Osteoblast (primary cell): ENCODE data around the gene SND1. TPM values are rescaled to one million over a fixed set of nuclear protein-coding genes. Genes with fewer than 3 reads are reported as not detected.
A peak's percentile ranks its signal among the peaks of the same experiment; 100 is the strongest.

Source experiments
- DNase-seq: peaks from one replicate; pipeline ENCODE4 v3.0.0; 2011; ENCODE audit warnings: low spot score, mixed read lengths; ENCODE audit not compliant: insufficient read length; ENCODE audit errors: missing footprints
- H2AFZ ChIP-seq: 2 replicates; pipeline ENCODE4 v1.6.0; 2011; ENCODE audit warnings: mild to moderate bottlenecking, low read length
- H3K27ac ChIP-seq: 2 replicates; pipeline ENCODE4 v1.5.1; 2011; ENCODE audit warnings: mild to moderate bottlenecking, low read depth, low read length, moderate library complexity
- H3K27me3 ChIP-seq: 2 replicates; pipeline ENCODE4 v1.6.0; 2012; ENCODE audit warnings: mild to moderate bottlenecking, control low read depth, inconsistent platforms, low read length, moderate library complexity; ENCODE audit not compliant: insufficient read depth
- H3K36me3 ChIP-seq: 2 replicates; pipeline ENCODE4 v1.5.1; 2011; ENCODE audit warnings: mild to moderate bottlenecking, low read length, control low read depth, moderate library complexity; ENCODE audit not compliant: insufficient read depth
- H3K4me1 ChIP-seq: 2 replicates; pipeline ENCODE4 v1.5.1; 2011; ENCODE audit warnings: mild to moderate bottlenecking, low read length, control low read depth, moderate library complexity; ENCODE audit not compliant: insufficient read depth
- H3K4me2 ChIP-seq: 2 replicates; pipeline ENCODE4 v1.6.0; 2011; ENCODE audit warnings: mild to moderate bottlenecking, low read length; ENCODE audit not compliant: insufficient read depth
- H3K4me3 ChIP-seq: fragments of 200-600 bp; sonication (generic); 3 replicates; pipeline ENCODE4 v1.5.1; 2012; ENCODE audit warnings: mild to moderate bottlenecking, low read length, inconsistent platforms; ENCODE audit not compliant: insufficient read depth
- H3K79me2 ChIP-seq: 2 replicates; pipeline ENCODE4 v1.6.0; 2012; ENCODE audit warnings: mild to moderate bottlenecking, low read length, control low read depth, inconsistent platforms; ENCODE audit not compliant: insufficient read depth
- H3K9me3 ChIP-seq: 2 replicates; pipeline ENCODE4 v1.5.1; 2011; ENCODE audit warnings: low read depth, low read length, control low read depth
- H4K20me1 ChIP-seq: 2 replicates; pipeline ENCODE4 v1.6.0; 2012; ENCODE audit warnings: mild to moderate bottlenecking, low read length, control low read depth; ENCODE audit not compliant: insufficient read depth
- total RNA-seq: library from RNA; depleted of rRNA; stranded (reverse); fragments of >200 nt; gene quantifications from 2 replicates; pipeline ENCODE4 v1.2.3, GENCODE V29; 2012
- TF ChIP-seq, protein P1 (sequence below): IDR thresholded peaks from 2 replicates; pipeline ENCODE4 v1.5.1; 2011; ENCODE audit warnings: mild to moderate bottlenecking, low read depth, low read length, moderate library complexity; ENCODE audit errors: extremely low read depth

Gene SND1
- total RNA-seq, 1 donor = 257 TPM

DNA sequence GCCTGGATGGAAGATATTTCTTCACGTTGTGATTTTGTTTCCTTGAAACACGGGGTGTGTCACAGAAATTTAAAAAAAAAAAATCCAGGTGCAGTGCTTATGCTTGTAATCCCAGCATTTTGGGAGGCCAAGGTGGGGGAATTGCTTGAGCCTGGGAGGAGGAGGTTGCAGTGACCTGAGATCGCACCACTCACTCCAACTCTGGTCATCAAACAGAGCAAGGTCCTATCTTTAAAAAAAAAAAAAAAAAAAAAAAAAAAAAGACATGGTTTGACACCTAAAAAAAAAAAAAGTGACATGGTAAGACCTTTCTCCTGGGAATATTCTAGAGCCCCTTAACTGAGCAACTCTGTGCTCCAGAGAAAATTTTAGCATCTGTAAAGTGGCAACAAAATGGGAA lies 388.2 kb downstream of the SND1 start:
- Histone ChIP-seq H2AFZ (no peak overlapping the region), H3K9me3 (no peaks in the 10 kb centered on the region), H3K4me1 (peaks cover 14% of the 10 kb centered on the region), H3K4me2 (no peak overlapping the region), H3K36me3 (no peaks in the 10 kb centered on the region), H3K79me2 (peaks cover 2% of the 10 kb centered on the region), H3K27me3 (no peaks in the 10 kb centered on the region), H3K27ac (no peak overlapping the region), H4K20me1 (peaks cover 48% of the 10 kb centered on the region), H3K4me3 (no peak overlapping the region)
- DNase-seq = no peak
- TF ChIP-seq, protein P1, sequence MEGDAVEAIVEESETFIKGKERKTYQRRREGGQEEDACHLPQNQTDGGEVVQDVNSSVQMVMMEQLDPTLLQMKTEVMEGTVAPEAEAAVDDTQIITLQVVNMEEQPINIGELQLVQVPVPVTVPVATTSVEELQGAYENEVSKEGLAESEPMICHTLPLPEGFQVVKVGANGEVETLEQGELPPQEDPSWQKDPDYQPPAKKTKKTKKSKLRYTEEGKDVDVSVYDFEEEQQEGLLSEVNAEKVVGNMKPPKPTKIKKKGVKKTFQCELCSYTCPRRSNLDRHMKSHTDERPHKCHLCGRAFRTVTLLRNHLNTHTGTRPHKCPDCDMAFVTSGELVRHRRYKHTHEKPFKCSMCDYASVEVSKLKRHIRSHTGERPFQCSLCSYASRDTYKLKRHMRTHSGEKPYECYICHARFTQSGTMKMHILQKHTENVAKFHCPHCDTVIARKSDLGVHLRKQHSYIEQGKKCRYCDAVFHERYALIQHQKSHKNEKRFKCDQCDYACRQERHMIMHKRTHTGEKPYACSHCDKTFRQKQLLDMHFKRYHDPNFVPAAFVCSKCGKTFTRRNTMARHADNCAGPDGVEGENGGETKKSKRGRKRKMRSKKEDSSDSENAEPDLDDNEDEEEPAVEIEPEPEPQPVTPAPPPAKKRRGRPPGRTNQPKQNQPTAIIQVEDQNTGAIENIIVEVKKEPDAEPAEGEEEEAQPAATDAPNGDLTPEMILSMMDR = no peak

DNA sequence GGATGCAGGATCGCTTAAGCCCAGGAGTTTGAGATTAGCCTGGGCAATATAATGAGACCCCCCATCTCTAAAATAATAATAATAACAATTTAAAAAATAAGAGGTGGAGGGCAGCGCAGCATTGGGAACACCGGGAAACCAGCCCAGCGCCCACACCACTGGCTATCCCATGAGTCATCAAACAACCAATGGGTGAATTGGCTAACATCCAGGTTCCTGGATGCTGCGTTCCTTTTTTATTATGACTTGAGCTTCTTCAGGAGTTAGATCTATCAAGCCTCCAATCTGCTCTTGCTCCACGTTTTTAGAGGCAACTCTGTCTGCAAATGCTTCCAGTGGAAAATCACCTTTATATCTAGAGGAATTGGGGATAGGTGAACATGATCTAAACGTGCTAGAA lies 389.2 kb downstream of the SND1 start:
- Histone ChIP-seq H3K27ac (no peak overlapping the region), H4K20me1 (peaks cover 40% of the 10 kb centered on the region), H3K36me3 (no peaks in the 10 kb centered on the region), H3K4me2 (peak overlapping the region; percentile 20), H3K4me3 (no peak overlapping the region), H3K4me1 (peaks cover 23% of the 10 kb centered on the region), H3K9me3 (no peaks in the 10 kb centered on the region), H3K79me2 (peaks cover 2% of the 10 kb centered on the region), H2AFZ (no peak overlapping the region), H3K27me3 (no peaks in the 10 kb centered on the region)
- TF ChIP-seq, protein P1 = no peak
- peak; percentile 80 for DNase-seq

DNA sequence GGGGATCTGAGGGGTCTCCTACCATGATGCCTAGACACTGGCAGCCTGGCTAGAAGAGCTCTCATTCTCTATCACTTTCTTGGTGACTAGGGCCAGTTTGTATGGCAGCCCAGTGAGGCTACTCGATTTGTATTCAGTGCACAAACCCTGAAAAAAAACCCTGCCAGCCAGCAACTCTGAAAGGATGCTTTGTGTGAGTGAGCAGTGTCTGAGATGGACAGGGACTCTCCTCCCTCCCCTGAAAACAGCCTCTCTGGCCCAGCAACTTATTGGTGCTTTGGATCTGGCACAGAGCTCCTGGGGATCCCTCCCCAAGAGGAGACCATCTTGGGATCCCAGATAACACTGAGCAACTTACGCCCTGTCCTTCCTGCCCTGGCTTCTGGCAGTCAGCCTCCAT lies 390.0 kb downstream of the SND1 start:
- peaks cover 35% of the 10 kb centered on the region for H4K20me1 ChIP-seq
- TF ChIP-seq, protein P1 = no peak
- H3K4me3 ChIP-seq = no peak overlapping the region

GRCh38 chr7:128044064-128044463 lies 392.1 kb downstream of the SND1 start:
- Histone ChIP-seq H4K20me1 (peaks cover 36% of the 10 kb centered on the region), H3K9me3 (no peaks in the 10 kb centered on the region), H3K27me3 (no peaks in the 10 kb centered on the region), H3K4me1 (peaks cover 23% of the 10 kb centered on the region), H3K4me3 (no peak overlapping the region), H3K36me3 (no peaks in the 10 kb centered on the region), H3K79me2 (no peaks in the 10 kb centered on the region), H3K4me2 (no peak overlapping the region), H2AFZ (no peak overlapping the region), H3K27ac (no peak overlapping the region)
- DNase-seq = no peak
- TF ChIP-seq, protein P1 = no peak

More for the DNA sequence above, 390.0 kb downstream of the SND1 start:
- H3K9me3 ChIP-seq = no peaks in the 10 kb centered on the region
- no peaks in the 10 kb centered on the region for H3K36me3 ChIP-seq
- no peak overlapping the region for H3K27ac ChIP-seq
- no peaks in the 10 kb centered on the region for H3K27me3 ChIP-seq
- H3K4me2 ChIP-seq = no peak overlapping the region
- peaks cover 2% of the 10 kb centered on the region for H3K79me2 ChIP-seq
- no peak overlapping the region for H2AFZ ChIP-seq
- DNase-seq = no peak
- H3K4me1 ChIP-seq = peaks cover 23% of the 10 kb centered on the region
